Activated T-helper 1 cell treated with anti-CD3 and anti-CD28 coated beads, Interleukin-12 subunit alpha, Interleukin-12 subunit beta, Interleukin-2, Interleukin-4 antibody, amounts not matched to agents 30 ng/mL and 10 ng/mL and 1 ng/mL, durations not matched to agents 14 hours and 24 hours and 36 hours (primary cell): ENCODE measurements around the gene PET117. TPM values are rescaled to one million over a fixed set of nuclear protein-coding genes. Genes with fewer than 3 reads are reported as not detected.
"Not testable (repeated sequence)": the region's sequence is repeated elsewhere in the genome, so short reads cannot be mapped to it uniquely, and the experiment has no call there.

Experiments
- DNase-seq: peaks from one replicate; pipeline ENCODE4 v3.0.0; 2021; ENCODE audit warnings: low spot score
- H3K27ac Mint-ChIP-seq: one replicate; pipeline ENCODE4 v1.8.0; 2021; ENCODE audit warnings: mild to moderate bottlenecking, mixed read lengths
- H3K27me3 Mint-ChIP-seq: one replicate; pipeline ENCODE4 v1.8.0; 2022; ENCODE audit warnings: mild to moderate bottlenecking, moderate library complexity, mixed read lengths; ENCODE audit not compliant: insufficient read depth
- H3K36me3 Mint-ChIP-seq: one replicate; pipeline ENCODE4 v1.8.0; 2021; ENCODE audit warnings: low read depth, mixed read lengths
- H3K4me1 Mint-ChIP-seq: one replicate; pipeline ENCODE4 v1.8.0; 2021; ENCODE audit warnings: low read depth, mixed read lengths
- H3K4me3 Mint-ChIP-seq: one replicate; pipeline ENCODE4 v1.8.0; 2021; ENCODE audit warnings: mild to moderate bottlenecking, moderate library complexity, mixed read lengths
- H3K9me3 Mint-ChIP-seq: one replicate; pipeline ENCODE4 v1.8.0; 2021; ENCODE audit warnings: mixed read lengths
- intact Hi-C: fragments of 100-400 bp; cut with micrococcal nuclease; formaldehyde crosslinking; loops from one replicate; pipeline ENCODE4 v1.15.1; 2024
- total RNA-seq: library from RNA; stranded (reverse); gene quantifications from 2 replicates; pipeline ENCODE4 v1.2.3, GENCODE V29; 2022

PET117 gene
- total RNA-seq, 1 donor from 2014 or later: 16.7 TPM

- peaks cover 14% of the 10 kb centered on the region for H3K27me3 Mint-ChIP-seq
- H3K4me3 Mint-ChIP-seq, intact Hi-C loops, H3K36me3 Mint-ChIP-seq, DNase-seq, H3K9me3 Mint-ChIP-seq, H3K27ac Mint-ChIP-seq, H3K4me1 Mint-ChIP-seq: not testable (repeated sequence)
Observed at GRCh38 chr20:18128574-18128973, 9.1 kb upstream of the PET117 start.

GRCh38 chr20:18132663-18133062, 5.0 kb upstream of the PET117 start:
- H3K9me3 Mint-ChIP-seq: peaks cover 7% of the 10 kb centered on the region
- intact Hi-C loops: loop anchor here (10.0 kb wide), 5 partner anchors 138 to 1882 kb away; partner anchors contain the start of genes BFSP1 and NAA20

GRCh38 chr20:18133962-18134361, 3.7 kb upstream of the PET117 start:
- Mint-ChIP-seq H3K27me3 (peaks cover 3% of the 10 kb centered on the region), H3K9me3 (peaks cover 7% of the 10 kb centered on the region), H3K4me1 (peaks cover 9% of the 10 kb centered on the region), H3K4me3 (no peak overlapping the region), H3K36me3 (peaks cover 2% of the 10 kb centered on the region), H3K27ac (no peak overlapping the region)
- no peak for DNase-seq
- intact Hi-C loops: loop anchor here (10.0 kb wide), 5 partner anchors 139 to 1881 kb away; partner anchors contain the start of genes BFSP1 and NAA20

More at GRCh38 chr20:18132663-18133062, 5.0 kb upstream of the PET117 start:
- Mint-ChIP-seq H3K36me3 (no peaks in the 10 kb centered on the region), H3K4me3 (no peak overlapping the region), H3K27me3 (peaks cover 3% of the 10 kb centered on the region), H3K4me1 (peaks cover 11% of the 10 kb centered on the region), H3K27ac (no peak overlapping the region)
- DNase-seq: no peak

GRCh38 chr20:18138266-18138582, 561 bp downstream of the PET117 start:
- H3K36me3 Mint-ChIP-seq: peaks cover 14% of the 10 kb centered on the region
- no peak for DNase-seq
- H3K4me3 Mint-ChIP-seq: peak overlapping the region; percentile 90
- intact Hi-C loops: loop anchor here (1.0 to 10.0 kb wide), 10 partner anchors 81 to 1877 kb away; partner anchors contain the start of genes BFSP1, DSTN, MGME1 and NAA20
- peaks cover 30% of the 10 kb centered on the region for H3K4me1 Mint-ChIP-seq
- H3K9me3 Mint-ChIP-seq: no peaks in the 10 kb centered on the region
- H3K27ac Mint-ChIP-seq: peak overlapping the region; percentile 21
- H3K27me3 Mint-ChIP-seq: no peaks in the 10 kb centered on the region

- Mint-ChIP-seq H3K4me3 (peak overlapping the region; percentile 90), H3K27ac (peak overlapping the region; percentile 21), H3K9me3 (no peaks in the 10 kb centered on the region), H3K4me1 (peaks cover 30% of the 10 kb centered on the region), H3K27me3 (no peaks in the 10 kb centered on the region), H3K36me3 (peaks cover 14% of the 10 kb centered on the region)
- intact Hi-C loops: loop anchor here (1.0 to 10.0 kb wide), 11 partner anchors 82 to 1876 kb away; partner anchors contain the start of genes BFSP1, DSTN, MGME1 and NAA20
- DNase-seq: no peak
Observed at GRCh38 chr20:18138639-18139583, 1.2 kb downstream of the PET117 start.

GRCh38 chr20:18139832-18140231, 2.2 kb downstream of the PET117 start:
- no peak for DNase-seq
- H3K27ac Mint-ChIP-seq: no peak overlapping the region
- peaks cover 17% of the 10 kb centered on the region for H3K36me3 Mint-ChIP-seq
- peak overlapping the region; percentile 90 for H3K4me3 Mint-ChIP-seq
- H3K4me1 Mint-ChIP-seq: peaks cover 30% of the 10 kb centered on the region
- no peaks in the 10 kb centered on the region for H3K27me3 Mint-ChIP-seq
- H3K9me3 Mint-ChIP-seq: no peaks in the 10 kb centered on the region
- intact Hi-C loops: loop anchor here (1.0 to 10.0 kb wide), 10 partner anchors 83 to 1875 kb away; partner anchors contain the start of genes BFSP1, DSTN, NAA20 and OVOL2

GRCh38 chr20:18144541-18145099, 7.0 kb downstream of the PET117 start:
- intact Hi-C loops: no loop called here
- no peak overlapping the region for H3K4me3 Mint-ChIP-seq
- H3K27ac Mint-ChIP-seq: no peak overlapping the region
- no peak for DNase-seq
- H3K9me3 Mint-ChIP-seq: no peaks in the 10 kb centered on the region
- H3K27me3 Mint-ChIP-seq: no peaks in the 10 kb centered on the region
- peaks cover 14% of the 10 kb centered on the region for H3K4me1 Mint-ChIP-seq
- H3K36me3 Mint-ChIP-seq: peaks cover 19% of the 10 kb centered on the region

- Mint-ChIP-seq H3K4me3 (no peak overlapping the region), H3K9me3 (no peaks in the 10 kb centered on the region), H3K27me3 (no peaks in the 10 kb centered on the region), H3K4me1 (no peaks in the 10 kb centered on the region), H3K27ac (no peak overlapping the region), H3K36me3 (peaks cover 11% of the 10 kb centered on the region)
- no peak for DNase-seq
- intact Hi-C loops: no loop called here
Observed at GRCh38 chr20:18154342-18154741, 16.7 kb downstream of the PET117 start.

- no peak for DNase-seq
- Mint-ChIP-seq H3K9me3 (no peaks in the 10 kb centered on the region), H3K4me3 (no peak overlapping the region), H3K27ac (no peak overlapping the region), H3K4me1 (no peaks in the 10 kb centered on the region), H3K36me3 (peaks cover 11% of the 10 kb centered on the region), H3K27me3 (no peaks in the 10 kb centered on the region)
- intact Hi-C loops: no loop called here
Observed at GRCh38 chr20:18156045-18156444, 18.4 kb downstream of the PET117 start.

- Mint-ChIP-seq H3K36me3 (peaks cover 23% of the 10 kb centered on the region), H3K27ac (no peak overlapping the region), H3K27me3 (no peaks in the 10 kb centered on the region), H3K9me3 (no peaks in the 10 kb centered on the region), H3K4me3 (no peak overlapping the region), H3K4me1 (peaks cover 20% of the 10 kb centered on the region)
- no peak for DNase-seq
- intact Hi-C loops: no loop called here
Observed at GRCh38 chr20:18164356-18164755, 26.7 kb downstream of the PET117 start.

- DNase-seq: no peak
- Mint-ChIP-seq H3K27me3 (no peaks in the 10 kb centered on the region), H3K9me3 (no peaks in the 10 kb centered on the region), H3K27ac (no peak overlapping the region), H3K4me3 (no peak overlapping the region), H3K36me3 (peaks cover 21% of the 10 kb centered on the region), H3K4me1 (peaks cover 20% of the 10 kb centered on the region)
- intact Hi-C loops: no loop called here
Observed at GRCh38 chr20:18165553-18165952, 27.9 kb downstream of the PET117 start.

GRCh38 chr20:18166241-18166881, 28.7 kb downstream of the PET117 start:
- no peak overlapping the region for H3K27ac Mint-ChIP-seq
- H3K9me3 Mint-ChIP-seq: no peaks in the 10 kb centered on the region
- H3K4me3 Mint-ChIP-seq: no peak overlapping the region
- intact Hi-C loops: no loop called here
- no peaks in the 10 kb centered on the region for H3K27me3 Mint-ChIP-seq
- peaks cover 26% of the 10 kb centered on the region for H3K36me3 Mint-ChIP-seq
- DNase-seq: no peak
- peaks cover 20% of the 10 kb centered on the region for H3K4me1 Mint-ChIP-seq
